ENCODE results near the gene PDZK1. TPM values are rescaled to one million over a fixed set of nuclear protein-coding genes. Genes with fewer than 3 reads are reported as not detected.

PDZK1 gene
- not detected in 2 replicates for total RNA-seq

GRCh38 chr1:145707183-145707867 is at the start of gene PDZK1:
Gene PDZK1, minus strand, starts transcription at chr1:145707368. Its CDS starts 19,347 bp downstream, at chr1:145688021.

GRCh38 chr1:145719230-145720079 is 12.3 kb upstream of the PDZK1 start, which contains the start of gene CD160:
Gene CD160, plus strand, starts transcription at chr1:145719499. Its CDS starts 8,829 bp downstream, at chr1:145728328.

Other genes starting within 250 kb of the PDZK1 start
- 8.4 and 16.2 TPM in 2 replicates for gene GPR89A, start 99.4 kb downstream of the PDZK1 start, total RNA-seq
- not detected in 2 replicates for gene CD160, start 12.1 kb upstream of the PDZK1 start, total RNA-seq
- gene RNF115, start 116.7 kb upstream of the PDZK1 start, total RNA-seq, result 6.5 and 6.9 TPM in 2 replicates
- 18.2 and 21.2 TPM in 2 replicates for gene POLR3C, start 116.8 kb upstream of the PDZK1 start, total RNA-seq
- 1.3 and 1.6 TPM in 2 replicates for gene NUDT17, start 138.3 kb upstream of the PDZK1 start, total RNA-seq
- gene PIAS3, start 151.7 kb upstream of the PDZK1 start, total RNA-seq, result 25.8 and 32.3 TPM in 2 replicates
- gene ANKRD35, start 178.5 kb upstream of the PDZK1 start, total RNA-seq, result 1.1 and 1.3 TPM in 2 replicates
- 9.4 and 10.8 TPM in 2 replicates for gene ITGA10, start 202.7 kb upstream of the PDZK1 start, total RNA-seq
- 26.4 and 34.8 TPM in 2 replicates for gene PEX11B, start 211.3 kb upstream of the PDZK1 start, total RNA-seq
- gene RBM8A, start 220.1 kb upstream of the PDZK1 start, total RNA-seq, result 89.7 and 102 TPM in 2 replicates

Measured in cardiac atrium fibroblast (primary cell).